HCT116 (cell line): ENCODE results near the gene FAM227A. TPM values are rescaled to one million over a fixed set of nuclear protein-coding genes. Genes with fewer than 3 reads are reported as not detected.

Experiments
- ATAC-seq: fragments of 200-7000 bp; cut with Tn5 transposase; 2 replicates; pipeline ENCODE4 v1.9.1; 2020; ENCODE audit warnings: mild to moderate bottlenecking, moderate library complexity
- BruUV-seq: library from RNA; stranded (reverse); fragments of 400-500 nt; replicated peaks from 2 replicates; lab custom pipeline; 2021; lab: Mats Ljungman, UMichigan
- CTCF ChIA-PET: fragments of 300-600 bp; sonication (Branson Sonifier 250); formaldehyde crosslinking; loops from one replicate; lab custom pipeline; 2021; ENCODE audit warnings: antibody characterized with exemption; lab: Charles Lee
- POLR2A ChIA-PET: fragments of 300-600, 350-600 bp; sonication (Branson Sonifier 250); formaldehyde crosslinking; loops from one replicate; lab custom pipeline; 2021; ENCODE audit warnings: antibody characterized with exemption; lab: Charles Lee
- RAD21 ChIA-PET, 2 experiments: fragments of 300-600 bp; sonication (Branson Sonifier 250); formaldehyde crosslinking; loops; one replicate each; lab custom pipeline; 2023; ENCODE audit warnings: low total read pairs in 2 of 2; ENCODE audit not compliant: uncharacterized antibody in 2 of 2, unreplicated experiment in 2 of 2, low non-redundant PET in 1 of 2; lab: Charles Lee
- DNase-seq: peaks from one replicate; pipeline ENCODE4 v3.0.0-alpha.2; 2010; ENCODE audit warnings: low read depth, low spot score
- H2AFZ ChIP-seq: fragments of 200-600 bp; shearing (Covaris generic), sonication (generic); 2 replicates; pipeline ENCODE4 v1.6.1; 2017; ENCODE audit warnings: low read depth, mixed run types, mixed read lengths, antibody characterized with exemption, low read length; ENCODE audit not compliant: poor library complexity, severe bottlenecking
- H3K27ac ChIP-seq: 2 replicates; pipeline ENCODE4 v1.5.1; 2012; ENCODE audit warnings: low read depth, low read length
- H3K27me3 ChIP-seq: fragments of 200-600 bp; sonication (generic); 2 replicates; pipeline ENCODE4 v1.6.1; 2016; ENCODE audit warnings: mixed run types, low read length, mixed read lengths; ENCODE audit not compliant: insufficient read depth
- H3K36me3 ChIP-seq, 2 experiments: fragments of 200-500 bp in 1 of 2; fragments of 200-600 bp in 1 of 2; sonication (Bioruptor generic) in 1 of 2; sonication (generic) in 1 of 2; 2 replicates each; pipeline versions ENCODE4 v1.5.1 to v1.6.1; 2014 to 2016; ENCODE audit warnings: low read length in 2 of 2, inconsistent platforms in 1 of 2, mixed read lengths in 1 of 2, mixed run types in 1 of 2; ENCODE audit not compliant: insufficient read depth in 2 of 2, control insufficient read depth in 1 of 2
- H3K4me1 ChIP-seq, 2 experiments: fragments of 200-600 bp in 1 of 2; sonication (generic) in 1 of 2; 2 replicates each; pipeline versions ENCODE4 v1.5.1 to v1.6.1; 2012 to 2017; ENCODE audit warnings: low read length in 2 of 2, inconsistent platforms in 1 of 2, mild to moderate bottlenecking in 1 of 2, mixed read lengths in 1 of 2, mixed run types in 1 of 2, moderate library complexity in 1 of 2; ENCODE audit not compliant: insufficient read depth in 2 of 2, control insufficient read depth in 1 of 2
- H3K4me2 ChIP-seq: fragments of 200-600 bp; sonication (generic); 2 replicates; pipeline ENCODE4 v1.6.1; 2017; ENCODE audit warnings: mixed run types, low read length, mixed read lengths
- H3K4me3 ChIP-seq, 2 experiments: fragments of 200-600 bp in 1 of 2; sonication (generic) in 1 of 2; replicated peaks in 1 of 2; 2 replicates each; pipeline ENCODE4 v1.5.1; 2011 to 2016; ENCODE audit warnings: low read length in 2 of 2, control low read depth in 1 of 2, low read depth in 1 of 2, mild to moderate bottlenecking in 1 of 2, mixed read lengths in 1 of 2, mixed run types in 1 of 2
- H3K79me2 ChIP-seq: fragments of 200-600 bp; sonication (generic); 2 replicates; pipeline ENCODE4 v1.6.1; 2017; ENCODE audit warnings: mild to moderate bottlenecking, mixed run types, low read length, moderate library complexity, mixed read lengths; ENCODE audit not compliant: insufficient read depth
- H3K9ac ChIP-seq: fragments of 200-600 bp; sonication (generic); 2 replicates; pipeline ENCODE4 v1.6.1; 2016; ENCODE audit warnings: low read length, mixed read lengths
- H3K9me2 ChIP-seq: fragments of 200-600 bp; sonication (generic), shearing (Covaris generic); 2 replicates; pipeline ENCODE4 v1.6.1; 2017; ENCODE audit warnings: mixed run types, mild to moderate bottlenecking, moderate library complexity; ENCODE audit not compliant: insufficient read depth
- H3K9me3 ChIP-seq, 2 experiments: fragments of 200-500 bp in 1 of 2; fragments of 200-600 bp in 1 of 2; sonication (Bioruptor generic) in 1 of 2; sonication (generic) in 1 of 2; 2 replicates each; pipeline ENCODE4 v1.6.1; 2014 to 2017; ENCODE audit warnings: low read length in 2 of 2, mixed read lengths in 2 of 2, inconsistent platforms in 1 of 2, low read depth in 1 of 2, mild to moderate bottlenecking in 1 of 2, mixed run types in 1 of 2, moderate library complexity in 1 of 2; ENCODE audit not compliant: control insufficient read depth in 1 of 2, insufficient read depth in 1 of 2
- H4K20me1 ChIP-seq: fragments of 200-600 bp; sonication (generic), shearing (Covaris generic); 2 replicates; pipeline ENCODE4 v1.6.1; 2017; ENCODE audit warnings: mixed run types, mild to moderate bottlenecking, moderate library complexity; ENCODE audit not compliant: insufficient read depth
- CBX3 ChIP-seq: IDR thresholded peaks from 2 replicates; pipeline ENCODE4 v1.6.1; 2012; ENCODE audit warnings: low read depth
- EGR1 ChIP-seq: IDR thresholded peaks from 2 replicates; pipeline ENCODE4 v1.6.1; 2012; ENCODE audit warnings: low read depth
- ELF1 ChIP-seq: IDR thresholded peaks from 2 replicates; pipeline ENCODE4 v1.6.1; 2012; ENCODE audit warnings: low read depth, borderline replicate concordance
- EZH2phosphoT487 ChIP-seq: fragments of 200-600 bp; IDR thresholded peaks from 2 replicates; pipeline ENCODE4 v1.6.1; 2018; ENCODE audit warnings: antibody characterized with exemption, borderline replicate concordance
- FOSL1 ChIP-seq: IDR thresholded peaks from 2 replicates; pipeline ENCODE4 v1.6.1; 2012; ENCODE audit warnings: low read depth
- JUND ChIP-seq: IDR thresholded peaks from 2 replicates; pipeline ENCODE4 v1.6.1; 2012
- SIN3A ChIP-seq: IDR thresholded peaks from 2 replicates; pipeline ENCODE4 v1.6.1; 2012; ENCODE audit warnings: low read depth
- SP1 ChIP-seq: IDR thresholded peaks from 2 replicates; pipeline ENCODE4 v1.6.1; 2012; ENCODE audit warnings: low read depth
- SRF ChIP-seq: IDR thresholded peaks from 2 replicates; pipeline ENCODE4 v1.6.1; 2012; ENCODE audit warnings: low read depth
- TCF7L2 ChIP-seq: IDR thresholded peaks from 2 replicates; pipeline ENCODE4 v1.7.0; 2011; ENCODE audit warnings: borderline replicate concordance, inconsistent platforms; ENCODE audit not compliant: insufficient read depth, insufficient read length; ENCODE audit errors: extremely low read depth
- YY1 ChIP-seq: IDR thresholded peaks from 2 replicates; pipeline ENCODE4 v1.6.1; 2011; ENCODE audit warnings: low read length, low read depth, moderate library complexity, mild to moderate bottlenecking; ENCODE audit not compliant: insufficient replicate concordance; ENCODE audit errors: extremely low read depth
- intact Hi-C: fragments of 100-400 bp; cut with micrococcal nuclease; formaldehyde crosslinking; loops from 2 replicates; pipeline ENCODE4 v1.10.0; 2022
- total RNA-seq: library from RNA; stranded (reverse); gene quantifications from one replicate; pipeline ENCODE4 v1.2.1, GENCODE V29; 2021; ENCODE audit not compliant: unreplicated experiment
- TF ChIP-seq, protein P1 (sequence below): IDR thresholded peaks from 2 replicates; pipeline ENCODE4 v1.6.1; 2011; ENCODE audit warnings: mild to moderate bottlenecking, low read length, moderate library complexity; ENCODE audit not compliant: insufficient replicate concordance; ENCODE audit errors: extremely low read depth
- TF ChIP-seq, protein P2 (sequence below): IDR thresholded peaks from 2 replicates; pipeline ENCODE4 v1.6.1; 2012
- TF ChIP-seq, protein P3 (sequence below): IDR thresholded peaks from 2 replicates; pipeline ENCODE4 v1.6.1; 2012
- TF ChIP-seq, protein P4 (sequence below): IDR thresholded peaks from 2 replicates; pipeline ENCODE4 v1.6.1; 2012; ENCODE audit warnings: low read depth

Gene FAM227A
- total RNA-seq, 1 experiment from 2014 or later, result 3.9 TPM

DNA sequence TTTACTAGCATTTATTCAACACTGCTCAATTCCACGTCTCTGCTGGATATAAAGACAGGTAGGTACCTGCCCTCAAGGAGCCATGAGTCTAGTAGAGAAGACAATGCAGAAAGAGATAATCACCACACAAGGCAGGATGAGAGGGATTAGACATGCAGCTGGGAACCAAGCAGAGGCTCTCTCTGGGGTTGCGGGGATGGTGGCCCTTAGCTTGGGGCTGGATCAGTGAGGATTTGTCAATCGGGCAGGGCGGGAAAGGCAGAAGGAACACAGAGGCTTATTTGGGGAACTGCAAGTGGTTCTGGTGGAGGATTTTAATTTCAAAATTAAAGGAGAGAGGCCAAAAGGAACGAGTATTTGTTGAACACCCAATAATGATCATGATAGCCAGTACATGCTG lies 77.7 kb downstream of the FAM227A start:
- no TSS peak for BruUV-seq
- intact Hi-C loops, result no loop called here

More for the DNA sequence above, 77.7 kb downstream of the FAM227A start:
- Histone ChIP-seq H3K27ac (no peak overlapping the region), H3K9ac (no peak overlapping the region), H3K9me2 (no peaks in the 10 kb centered on the region), H2AFZ (no peak overlapping the region), H3K4me2 (no peak overlapping the region), H3K27me3 (no peaks in the 10 kb centered on the region), H3K36me3 (no peaks in the 10 kb centered on the region), H3K9me3 (no peaks in the 10 kb centered on the region), H3K4me1 (peaks cover 0 to 3% of the 10 kb centered on the region in 2 experiments; a peak in 2 of 4 replicates), H3K4me3 (no peak overlapping the region), H4K20me1 (no peaks in the 10 kb centered on the region), H3K79me2 (no peaks in the 10 kb centered on the region)
- DNase-seq, result no peak
- TF ChIP-seq, protein P1, sequence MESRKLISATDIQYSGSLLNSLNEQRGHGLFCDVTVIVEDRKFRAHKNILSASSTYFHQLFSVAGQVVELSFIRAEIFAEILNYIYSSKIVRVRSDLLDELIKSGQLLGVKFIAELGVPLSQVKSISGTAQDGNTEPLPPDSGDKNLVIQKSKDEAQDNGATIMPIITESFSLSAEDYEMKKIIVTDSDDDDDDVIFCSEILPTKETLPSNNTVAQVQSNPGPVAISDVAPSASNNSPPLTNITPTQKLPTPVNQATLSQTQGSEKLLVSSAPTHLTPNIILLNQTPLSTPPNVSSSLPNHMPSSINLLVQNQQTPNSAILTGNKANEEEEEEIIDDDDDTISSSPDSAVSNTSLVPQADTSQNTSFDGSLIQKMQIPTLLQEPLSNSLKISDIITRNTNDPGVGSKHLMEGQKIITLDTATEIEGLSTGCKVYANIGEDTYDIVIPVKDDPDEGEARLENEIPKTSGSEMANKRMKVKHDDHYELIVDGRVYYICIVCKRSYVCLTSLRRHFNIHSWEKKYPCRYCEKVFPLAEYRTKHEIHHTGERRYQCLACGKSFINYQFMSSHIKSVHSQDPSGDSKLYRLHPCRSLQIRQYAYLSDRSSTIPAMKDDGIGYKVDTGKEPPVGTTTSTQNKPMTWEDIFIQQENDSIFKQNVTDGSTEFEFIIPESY, result no peak
- TF ChIP-seq, protein P2, sequence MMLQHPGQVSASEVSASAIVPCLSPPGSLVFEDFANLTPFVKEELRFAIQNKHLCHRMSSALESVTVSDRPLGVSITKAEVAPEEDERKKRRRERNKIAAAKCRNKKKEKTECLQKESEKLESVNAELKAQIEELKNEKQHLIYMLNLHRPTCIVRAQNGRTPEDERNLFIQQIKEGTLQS, result no peak
- TF ChIP-seq SP1 (no peak), YY1 (no peak), TCF7L2 (no peak), EGR1 (no peak), FOSL1 (no peak), EZH2phosphoT487 (no peak), SIN3A (no peak), ELF1 (no peak), JUND (no peak), SRF (no peak), CBX3 (no peak)
- TF ChIP-seq, protein P3, sequence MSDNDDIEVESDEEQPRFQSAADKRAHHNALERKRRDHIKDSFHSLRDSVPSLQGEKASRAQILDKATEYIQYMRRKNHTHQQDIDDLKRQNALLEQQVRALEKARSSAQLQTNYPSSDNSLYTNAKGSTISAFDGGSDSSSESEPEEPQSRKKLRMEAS, result no peak
- TF ChIP-seq, protein P4, sequence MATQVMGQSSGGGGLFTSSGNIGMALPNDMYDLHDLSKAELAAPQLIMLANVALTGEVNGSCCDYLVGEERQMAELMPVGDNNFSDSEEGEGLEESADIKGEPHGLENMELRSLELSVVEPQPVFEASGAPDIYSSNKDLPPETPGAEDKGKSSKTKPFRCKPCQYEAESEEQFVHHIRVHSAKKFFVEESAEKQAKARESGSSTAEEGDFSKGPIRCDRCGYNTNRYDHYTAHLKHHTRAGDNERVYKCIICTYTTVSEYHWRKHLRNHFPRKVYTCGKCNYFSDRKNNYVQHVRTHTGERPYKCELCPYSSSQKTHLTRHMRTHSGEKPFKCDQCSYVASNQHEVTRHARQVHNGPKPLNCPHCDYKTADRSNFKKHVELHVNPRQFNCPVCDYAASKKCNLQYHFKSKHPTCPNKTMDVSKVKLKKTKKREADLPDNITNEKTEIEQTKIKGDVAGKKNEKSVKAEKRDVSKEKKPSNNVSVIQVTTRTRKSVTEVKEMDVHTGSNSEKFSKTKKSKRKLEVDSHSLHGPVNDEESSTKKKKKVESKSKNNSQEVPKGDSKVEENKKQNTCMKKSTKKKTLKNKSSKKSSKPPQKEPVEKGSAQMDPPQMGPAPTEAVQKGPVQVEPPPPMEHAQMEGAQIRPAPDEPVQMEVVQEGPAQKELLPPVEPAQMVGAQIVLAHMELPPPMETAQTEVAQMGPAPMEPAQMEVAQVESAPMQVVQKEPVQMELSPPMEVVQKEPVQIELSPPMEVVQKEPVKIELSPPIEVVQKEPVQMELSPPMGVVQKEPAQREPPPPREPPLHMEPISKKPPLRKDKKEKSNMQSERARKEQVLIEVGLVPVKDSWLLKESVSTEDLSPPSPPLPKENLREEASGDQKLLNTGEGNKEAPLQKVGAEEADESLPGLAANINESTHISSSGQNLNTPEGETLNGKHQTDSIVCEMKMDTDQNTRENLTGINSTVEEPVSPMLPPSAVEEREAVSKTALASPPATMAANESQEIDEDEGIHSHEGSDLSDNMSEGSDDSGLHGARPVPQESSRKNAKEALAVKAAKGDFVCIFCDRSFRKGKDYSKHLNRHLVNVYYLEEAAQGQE, result no peak
- ATAC-seq, result no peak
- POLR2A ChIA-PET, result no interaction called here
- RAD21 ChIA-PET, result no interaction called here
- CTCF ChIA-PET, result no interaction called here
